Stimulated activated CD8-positive, alpha-beta memory T cell treated with anti-CD3 and anti-CD28 coated beads, Interleukin-4, amount 100 ng/mL, for 4 hours (primary cell): ENCODE measurements around the gene MSRB3.

ENCODE experiments used
- DNase-seq, 2 donors: peaks; one replicate each; pipeline ENCODE4 v3.0.0-alpha.2; 2020; ENCODE audit warnings: low read depth in 2 of 2, low spot score in 1 of 2

MSRB3 gene

DNA sequence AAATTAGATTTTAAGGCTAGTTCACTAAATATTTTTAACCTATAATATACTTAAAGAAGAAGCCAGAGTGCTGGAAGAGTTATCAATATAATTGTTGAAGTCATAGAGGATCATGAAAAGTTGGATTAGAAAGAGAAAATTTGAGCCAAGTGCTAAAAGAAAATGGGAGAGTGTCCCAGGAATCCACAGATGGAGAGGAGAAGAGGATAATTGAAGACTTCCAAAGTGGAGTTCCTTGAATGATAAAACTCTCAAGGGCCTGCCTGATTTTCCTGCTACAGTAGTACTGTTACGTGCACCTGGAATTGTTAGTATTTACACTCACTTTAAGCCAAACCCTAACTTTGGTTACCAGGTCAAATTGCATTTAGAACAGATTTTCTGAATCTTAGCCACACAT is 113.2 kb downstream of the MSRB3 start:
- no peak for DNase-seq

- no peak for DNase-seq
Measured at GRCh38 chr12:65392491-65392890, 114.0 kb downstream of the MSRB3 start.

GRCh38 chr12:65403188-65403587 is 124.7 kb downstream of the MSRB3 start:
- DNase-seq, result no peak

DNA sequence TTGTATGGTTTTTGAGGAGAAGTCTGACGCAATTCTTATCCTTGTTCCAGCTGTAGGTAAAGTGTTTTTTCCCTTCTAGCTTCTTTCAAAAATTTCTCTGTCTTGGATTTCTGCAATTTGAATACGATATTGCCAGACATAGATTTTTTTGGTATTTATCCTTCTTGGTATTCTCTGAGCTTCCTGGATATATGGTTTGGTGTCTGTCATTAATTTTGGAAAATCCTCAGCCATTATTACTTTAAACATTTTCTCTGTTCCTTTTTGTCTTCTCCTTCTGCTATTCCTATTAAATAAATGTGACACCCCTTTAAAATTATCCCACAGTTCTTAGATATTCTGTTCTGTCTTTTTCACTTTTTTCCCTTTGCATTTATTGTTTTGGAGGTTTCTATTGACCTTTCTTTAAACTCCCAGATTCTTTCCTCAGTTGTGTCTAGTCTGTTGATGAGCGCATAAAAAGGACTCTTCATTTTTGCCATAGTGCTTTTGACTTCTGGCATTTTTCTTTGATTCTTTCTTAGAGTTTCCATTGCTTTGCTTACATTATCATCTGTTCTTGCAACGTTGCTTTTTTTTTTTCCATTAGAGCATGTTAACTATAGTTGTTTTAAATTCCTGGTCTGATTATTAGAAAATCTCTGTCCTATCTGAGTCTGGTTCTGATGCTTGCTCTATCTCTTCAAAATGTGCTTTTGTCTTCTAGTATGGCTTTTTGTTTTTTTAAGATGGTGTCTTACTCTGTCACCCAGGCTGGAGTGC is 129.1 kb downstream of the MSRB3 start:
- no peak for DNase-seq

DNA sequence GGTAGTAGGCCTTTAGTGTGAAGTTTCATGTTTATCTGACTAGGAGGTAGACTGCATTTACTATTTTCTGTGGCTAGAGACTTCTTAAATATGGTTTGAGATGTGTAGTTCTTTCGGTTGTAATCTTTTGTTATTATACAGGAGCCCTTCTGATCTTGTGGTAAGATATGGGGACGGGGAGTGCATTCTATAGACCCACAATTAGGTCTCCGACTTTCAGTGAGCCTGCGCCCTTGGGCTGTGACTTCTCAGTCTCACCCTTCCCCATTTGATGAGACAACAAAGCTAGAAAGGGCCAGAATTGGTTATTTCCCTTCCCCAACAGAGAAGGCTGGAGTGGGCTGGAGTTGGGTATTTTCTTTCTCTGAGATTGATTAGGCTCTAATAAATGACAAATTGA is 130.0 kb downstream of the MSRB3 start:
- no peak for DNase-seq

DNA sequence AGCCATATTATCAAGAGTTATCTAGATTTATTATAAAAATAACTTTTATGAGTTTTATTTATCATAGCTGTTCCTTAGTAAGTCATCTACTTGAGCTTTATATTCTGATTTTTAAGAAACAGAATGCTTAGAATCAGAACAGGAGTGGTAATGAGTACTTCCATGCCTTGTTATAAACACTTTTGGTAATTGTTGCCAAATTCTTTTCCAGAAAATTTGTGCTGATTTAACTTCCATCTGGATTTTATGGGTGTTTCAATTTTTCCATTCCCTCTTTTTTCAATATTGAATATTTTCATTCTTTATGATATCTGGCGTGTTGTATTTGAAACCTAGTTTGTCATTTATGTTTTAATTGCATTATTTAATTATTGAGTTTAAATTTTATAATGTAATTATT is 131.2 kb downstream of the MSRB3 start:
- no peak for DNase-seq

DNA sequence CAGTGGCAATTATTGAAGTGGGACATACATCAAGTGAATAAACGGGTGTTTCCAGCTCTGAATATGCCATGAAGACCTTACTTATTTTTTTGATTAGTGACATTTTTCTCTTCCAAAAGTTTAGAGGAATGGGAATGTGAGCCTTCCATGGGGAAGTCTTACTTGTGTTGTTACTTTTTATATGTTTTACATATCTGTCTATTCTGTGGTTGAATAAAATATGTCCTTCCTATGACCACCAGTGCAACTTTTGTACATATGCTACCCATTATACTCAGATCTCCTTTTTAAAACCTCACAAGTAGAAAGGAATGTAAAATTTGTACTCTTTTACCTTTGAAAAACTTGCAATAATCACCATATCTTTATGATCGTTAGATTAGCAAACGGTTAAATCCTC is 132.7 kb downstream of the MSRB3 start:
- no peak for DNase-seq

- no peak for DNase-seq
Measured at GRCh38 chr12:65414526-65414925, 136.0 kb downstream of the MSRB3 start.

GRCh38 chr12:65415826-65416225 is 137.3 kb downstream of the MSRB3 start:
- DNase-seq, result no peak

- no peak for DNase-seq
Measured at GRCh38 chr12:65419284-65420072, 141.0 kb downstream of the MSRB3 start.

GRCh38 chr12:65420941-65421340 is 142.5 kb downstream of the MSRB3 start:
- no peak for DNase-seq

- DNase-seq, result no peak
Measured at GRCh38 chr12:65427646-65428045, 149.2 kb downstream of the MSRB3 start.

DNA sequence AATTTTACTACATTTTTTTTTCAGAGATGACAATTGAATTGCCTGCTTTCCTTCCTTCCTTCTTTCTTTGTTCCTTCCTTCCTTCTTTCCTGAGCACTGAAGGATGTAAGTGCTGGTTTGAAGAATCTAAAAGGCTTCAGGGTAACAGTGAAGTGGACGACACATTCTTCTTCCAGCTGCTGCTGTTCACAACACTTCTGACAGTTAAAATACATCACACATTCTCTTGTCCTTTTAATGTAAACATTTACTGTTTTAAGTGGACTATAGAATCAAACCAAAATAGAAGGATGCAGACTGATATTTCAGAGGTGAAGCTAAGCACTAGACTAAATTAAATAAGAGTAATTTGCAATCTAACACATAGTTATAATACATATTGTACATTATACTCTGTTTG is 151.5 kb downstream of the MSRB3 start:
- DNase-seq, result no peak

- DNase-seq, result no peak
Measured at GRCh38 chr12:65430571-65431306, 152.3 kb downstream of the MSRB3 start.

DNA sequence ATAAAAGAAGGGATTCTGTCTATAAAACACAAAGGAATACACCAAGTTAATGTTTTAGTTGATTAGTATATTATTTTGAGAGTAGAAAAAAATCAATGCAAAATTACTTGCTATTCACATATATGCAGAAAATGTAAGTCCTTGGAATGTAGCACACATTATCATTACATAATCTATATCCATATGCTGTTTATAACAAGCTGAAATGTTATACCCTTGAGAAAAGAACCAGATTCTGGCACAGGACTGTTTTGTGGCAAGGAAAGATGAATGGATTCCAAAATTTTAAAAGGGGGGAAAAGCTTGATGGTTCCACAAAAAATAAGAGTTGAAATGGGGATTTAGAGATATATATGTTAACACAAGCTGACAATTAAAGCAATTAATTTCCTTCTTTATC is 153.6 kb downstream of the MSRB3 start:
- no peak for DNase-seq

DNA sequence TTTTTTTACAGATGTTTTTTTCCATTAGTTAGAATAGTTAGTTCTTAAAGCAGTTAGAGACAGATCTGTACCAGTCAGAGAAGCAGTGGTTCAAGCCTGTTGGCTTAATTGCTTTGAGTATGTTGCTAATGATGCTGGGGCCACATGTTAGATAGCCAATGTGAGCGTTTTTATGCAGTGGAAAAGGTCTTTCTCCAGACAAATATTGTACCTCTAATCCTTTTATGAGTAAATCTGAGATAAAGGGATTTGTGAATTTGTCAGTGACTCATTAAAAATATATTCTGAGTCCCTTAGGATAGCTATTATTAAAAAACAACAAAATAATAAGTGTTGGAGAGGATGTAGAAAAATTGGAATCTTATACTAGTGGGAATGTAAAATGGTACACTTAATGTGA is 154.2 kb downstream of the MSRB3 start:
- DNase-seq, result no peak

DNA sequence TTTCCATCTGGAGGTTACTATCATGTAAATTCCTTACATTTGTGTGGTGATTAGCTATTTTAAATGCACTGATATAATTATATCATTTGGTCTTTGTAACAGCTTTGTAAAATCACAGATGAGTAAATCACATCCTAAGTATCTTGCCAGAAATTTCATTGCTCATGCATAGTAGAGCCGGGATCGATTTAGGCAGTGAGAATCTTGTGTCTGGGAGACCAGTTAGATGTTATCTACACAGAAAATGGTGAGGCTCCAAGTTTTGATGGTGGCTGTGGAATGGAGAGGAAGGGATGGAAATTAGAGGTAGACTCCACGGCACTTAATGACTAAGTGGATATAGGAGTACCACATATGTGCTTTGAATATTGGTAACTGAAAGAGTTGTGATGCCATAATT is 156.3 kb downstream of the MSRB3 start:
- no peak for DNase-seq

- no peak for DNase-seq
Measured at GRCh38 chr12:65443038-65443437, 164.6 kb downstream of the MSRB3 start.

DNA sequence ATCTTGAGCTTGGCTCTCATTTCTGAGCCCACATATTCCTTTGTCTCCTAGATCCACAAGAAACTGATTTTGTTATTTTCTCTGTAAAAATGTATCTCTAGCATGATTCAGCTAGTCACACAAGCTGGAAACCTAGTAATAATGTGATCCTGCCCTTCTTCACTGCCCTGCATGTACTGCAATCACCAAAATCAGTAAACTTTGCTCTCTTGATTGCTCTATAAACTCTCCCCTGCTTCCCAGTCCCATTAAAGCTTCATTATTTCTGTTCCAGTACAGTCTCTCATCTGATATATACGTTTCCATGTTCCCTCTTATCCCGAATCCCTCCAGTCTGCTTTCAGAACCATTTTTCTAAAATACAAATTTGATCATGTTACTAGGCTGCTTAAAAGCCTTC is 166.5 kb downstream of the MSRB3 start:
- DNase-seq, result no peak

GRCh38 chr12:65446901-65447300 is 168.4 kb downstream of the MSRB3 start:
- DNase-seq, result no peak

DNA sequence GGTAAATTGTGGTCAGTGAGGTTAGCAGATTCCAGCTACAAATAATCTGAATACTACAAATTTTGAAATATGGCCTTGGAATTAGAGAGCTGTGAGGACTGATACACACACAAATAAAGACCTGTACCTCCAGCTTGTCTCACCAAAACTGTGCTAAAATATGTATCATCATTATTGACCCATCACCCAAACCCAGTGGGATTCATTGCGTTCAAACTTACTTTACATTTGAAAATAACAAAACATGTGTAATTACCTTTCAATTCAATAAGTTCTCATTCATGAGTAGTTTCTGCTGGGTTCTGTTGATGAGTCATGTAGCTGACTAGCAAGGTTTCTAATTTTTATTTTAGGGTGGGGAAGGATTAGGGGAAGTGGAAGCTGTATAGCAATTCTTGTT is 170.9 kb downstream of the MSRB3 start:
- no peak for DNase-seq

GRCh38 chr12:65450625-65451024 is 172.1 kb downstream of the MSRB3 start:
- no peak for DNase-seq
